WTC11 (cell line): ENCODE measurements around the gene TMEM255A. TPM values are rescaled to one million over a fixed set of nuclear protein-coding genes. Genes with fewer than 3 reads are reported as not detected.

Experiments used
- ATAC-seq: fragments of 200-7000 bp; cut with Tn5 transposase; 2 replicates; pipeline ENCODE4 v1.10.0; 2021; ENCODE audit warnings: mild to moderate bottlenecking, moderate library complexity
- CTCF ChIA-PET: fragments of 300-600 bp; sonication (Branson Sonifier 250); formaldehyde crosslinking; loops from one replicate; lab custom pipeline; 2021; ENCODE audit warnings: antibody characterized with exemption; lab: Charles Lee
- POLR2A ChIA-PET: fragments of 350-600 bp; sonication (Branson Sonifier 250); formaldehyde crosslinking; loops from one replicate; lab custom pipeline; 2021; ENCODE audit warnings: antibody characterized with exemption; lab: Charles Lee
- DNase-seq: peaks from one replicate; pipeline ENCODE4 v3.0.0; 2021; ENCODE audit warnings: low spot score
- H3K27ac Mint-ChIP-seq: 2 replicates; pipeline ENCODE4 v1.8.0; 2021; ENCODE audit warnings: mixed read lengths
- H3K27me3 Mint-ChIP-seq: 2 replicates; pipeline ENCODE4 v1.8.0; 2021; ENCODE audit warnings: low read depth, mild to moderate bottlenecking, moderate library complexity, mixed read lengths
- H3K36me3 Mint-ChIP-seq: 2 replicates; pipeline ENCODE4 v1.8.0; 2021; ENCODE audit warnings: mixed read lengths
- H3K4me1 Mint-ChIP-seq: 2 replicates; pipeline ENCODE4 v1.8.0; 2022; ENCODE audit warnings: mixed read lengths
- H3K4me3 Mint-ChIP-seq: 2 replicates; pipeline ENCODE4 v1.8.0; 2021; ENCODE audit warnings: mild to moderate bottlenecking, moderate library complexity, mixed read lengths
- H3K9me3 Mint-ChIP-seq: 2 replicates; pipeline ENCODE4 v1.8.0; 2021; ENCODE audit warnings: mixed read lengths
- ARID4B ChIP-seq: sonication (generic); formaldehyde crosslinking; IDR thresholded peaks from 2 replicates; pipeline ENCODE4 v1.8.0; 2023; ENCODE audit warnings: missing genetic modification reagents, mild to moderate bottlenecking, borderline replicate concordance
- ATF6 ChIP-seq: sonication (generic); formaldehyde crosslinking; IDR thresholded peaks from 2 replicates; pipeline ENCODE4 v1.8.1; 2023; ENCODE audit warnings: mild to moderate bottlenecking, missing genetic modification reagents
- CBFB ChIP-seq: sonication (generic); formaldehyde crosslinking; IDR thresholded peaks from 2 replicates; pipeline ENCODE4 v1.8.1; 2022; ENCODE audit warnings: mild to moderate bottlenecking, low read depth, missing genetic modification reagents
- E2F4 ChIP-seq: sonication (generic); formaldehyde crosslinking; IDR thresholded peaks from 2 replicates; pipeline ENCODE4 v1.8.1; 2022; ENCODE audit warnings: low read depth, mild to moderate bottlenecking, moderate library complexity, missing genetic modification reagents, borderline replicate concordance
- FOXK1 ChIP-seq: sonication (generic); formaldehyde crosslinking; IDR thresholded peaks from 2 replicates; pipeline ENCODE4 v1.8.0; 2022; ENCODE audit warnings: mild to moderate bottlenecking, moderate library complexity, missing genetic modification reagents
- NR1H2 ChIP-seq: sonication (generic); formaldehyde crosslinking; IDR thresholded peaks from 2 replicates; pipeline ENCODE4 v1.9.0; 2021; ENCODE audit warnings: mild to moderate bottlenecking, moderate library complexity, missing genetic modification reagents
- NR2C2 ChIP-seq: sonication (generic); formaldehyde crosslinking; IDR thresholded peaks from 2 replicates; pipeline ENCODE4 v1.8.0; 2022; ENCODE audit warnings: mild to moderate bottlenecking, missing genetic modification reagents
- RORB ChIP-seq: fragments of 250-450 bp; sonication (Bioruptor Pico); IDR thresholded peaks from 2 replicates; pipeline ENCODE4 v1.9.0; 2021; ENCODE audit warnings: mild to moderate bottlenecking
- TP53 ChIP-seq: sonication (generic); formaldehyde crosslinking; IDR thresholded peaks from 2 replicates; pipeline ENCODE4 v1.8.1; 2023; ENCODE audit warnings: mild to moderate bottlenecking, missing genetic modification reagents
- USF2 ChIP-seq: sonication (generic); formaldehyde crosslinking; IDR thresholded peaks from 2 replicates; pipeline ENCODE4 v1.8.1; 2023; ENCODE audit warnings: mild to moderate bottlenecking, missing genetic modification reagents, moderate library complexity
- ZBTB21 ChIP-seq: sonication (generic); formaldehyde crosslinking; IDR thresholded peaks from 2 replicates; pipeline ENCODE4 v1.8.1; 2023; ENCODE audit warnings: mild to moderate bottlenecking, missing genetic modification reagents, borderline replicate concordance
- ZBTB43 ChIP-seq: sonication (generic); formaldehyde crosslinking; IDR thresholded peaks from 2 replicates; pipeline ENCODE4 v1.8.1; 2023; ENCODE audit warnings: mild to moderate bottlenecking, missing genetic modification reagents
- ZNF232 ChIP-seq: sonication (generic); formaldehyde crosslinking; IDR thresholded peaks from 2 replicates; pipeline ENCODE4 v1.8.0; 2022; ENCODE audit warnings: mild to moderate bottlenecking, missing genetic modification reagents
- ZNF263 ChIP-seq: sonication (generic); formaldehyde crosslinking; IDR thresholded peaks from 2 replicates; pipeline ENCODE4 v1.8.1; 2022; ENCODE audit warnings: low read depth, mild to moderate bottlenecking, moderate library complexity, missing genetic modification reagents
- ZNF423 ChIP-seq: fragments of 250-450 bp; sonication (Bioruptor Pico); IDR thresholded peaks from 2 replicates; pipeline ENCODE4 v2.1.2; 2022; ENCODE audit warnings: mild to moderate bottlenecking, moderate library complexity
- total RNA-seq: library from RNA; stranded (reverse); gene quantifications from 3 replicates; pipeline ENCODE4 v1.2.3, GENCODE V29; 2021
- TF ChIP-seq, protein P1 (sequence below): sonication (generic); formaldehyde crosslinking; IDR thresholded peaks from 2 replicates; pipeline ENCODE4 v1.8.1; 2023; ENCODE audit warnings: mild to moderate bottlenecking, missing genetic modification reagents, moderate library complexity
- TF ChIP-seq, protein P2 (sequence below): fragments of 250-450 bp; sonication (Bioruptor Pico); IDR thresholded peaks from 2 replicates; pipeline ENCODE4 v1.9.0; 2021; ENCODE audit warnings: mild to moderate bottlenecking, borderline replicate concordance

The TMEM255A gene
- total RNA-seq, 1 experiment from 2014 or later: 0.61 TPM

- TF ChIP-seq ATF6 (CRISPR knock-in tag): no peak
- TF ChIP-seq NR2C2 (CRISPR knock-in tag): no peak
Observed at GRCh38 chrX:120294651-120295050, 16.6 kb downstream of the TMEM255A start (continued).

- Mint-ChIP-seq H3K36me3 (no peaks in the 10 kb centered on the region), H3K4me1 (peaks cover 4% of the 10 kb centered on the region), H3K27me3 (no peaks in the 10 kb centered on the region), H3K9me3 (no peaks in the 10 kb centered on the region), H3K27ac (no peak overlapping the region), H3K4me3 (no peak overlapping the region)
- ATAC-seq (no peak), DNase-seq (no peak)
- POLR2A ChIA-PET: no interaction called here
- CTCF ChIA-PET: no interaction called here
- TF ChIP-seq ZBTB21 (CRISPR knock-in tag): no peak
- TF ChIP-seq, protein P1, sequence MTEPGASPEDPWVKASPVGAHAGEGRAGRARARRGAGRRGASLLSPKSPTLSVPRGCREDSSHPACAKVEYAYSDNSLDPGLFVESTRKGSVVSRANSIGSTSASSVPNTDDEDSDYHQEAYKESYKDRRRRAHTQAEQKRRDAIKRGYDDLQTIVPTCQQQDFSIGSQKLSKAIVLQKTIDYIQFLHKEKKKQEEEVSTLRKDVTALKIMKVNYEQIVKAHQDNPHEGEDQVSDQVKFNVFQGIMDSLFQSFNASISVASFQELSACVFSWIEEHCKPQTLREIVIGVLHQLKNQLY: no peak
- no peak for TF ChIP-seq ZNF263 (CRISPR knock-in tag)
- TF ChIP-seq RORB (CRISPR knock-in tag): no peak
- no peak for TF ChIP-seq TP53 (CRISPR knock-in tag)
- no peak for TF ChIP-seq CBFB (CRISPR knock-in tag)
- TF ChIP-seq, protein P2, sequence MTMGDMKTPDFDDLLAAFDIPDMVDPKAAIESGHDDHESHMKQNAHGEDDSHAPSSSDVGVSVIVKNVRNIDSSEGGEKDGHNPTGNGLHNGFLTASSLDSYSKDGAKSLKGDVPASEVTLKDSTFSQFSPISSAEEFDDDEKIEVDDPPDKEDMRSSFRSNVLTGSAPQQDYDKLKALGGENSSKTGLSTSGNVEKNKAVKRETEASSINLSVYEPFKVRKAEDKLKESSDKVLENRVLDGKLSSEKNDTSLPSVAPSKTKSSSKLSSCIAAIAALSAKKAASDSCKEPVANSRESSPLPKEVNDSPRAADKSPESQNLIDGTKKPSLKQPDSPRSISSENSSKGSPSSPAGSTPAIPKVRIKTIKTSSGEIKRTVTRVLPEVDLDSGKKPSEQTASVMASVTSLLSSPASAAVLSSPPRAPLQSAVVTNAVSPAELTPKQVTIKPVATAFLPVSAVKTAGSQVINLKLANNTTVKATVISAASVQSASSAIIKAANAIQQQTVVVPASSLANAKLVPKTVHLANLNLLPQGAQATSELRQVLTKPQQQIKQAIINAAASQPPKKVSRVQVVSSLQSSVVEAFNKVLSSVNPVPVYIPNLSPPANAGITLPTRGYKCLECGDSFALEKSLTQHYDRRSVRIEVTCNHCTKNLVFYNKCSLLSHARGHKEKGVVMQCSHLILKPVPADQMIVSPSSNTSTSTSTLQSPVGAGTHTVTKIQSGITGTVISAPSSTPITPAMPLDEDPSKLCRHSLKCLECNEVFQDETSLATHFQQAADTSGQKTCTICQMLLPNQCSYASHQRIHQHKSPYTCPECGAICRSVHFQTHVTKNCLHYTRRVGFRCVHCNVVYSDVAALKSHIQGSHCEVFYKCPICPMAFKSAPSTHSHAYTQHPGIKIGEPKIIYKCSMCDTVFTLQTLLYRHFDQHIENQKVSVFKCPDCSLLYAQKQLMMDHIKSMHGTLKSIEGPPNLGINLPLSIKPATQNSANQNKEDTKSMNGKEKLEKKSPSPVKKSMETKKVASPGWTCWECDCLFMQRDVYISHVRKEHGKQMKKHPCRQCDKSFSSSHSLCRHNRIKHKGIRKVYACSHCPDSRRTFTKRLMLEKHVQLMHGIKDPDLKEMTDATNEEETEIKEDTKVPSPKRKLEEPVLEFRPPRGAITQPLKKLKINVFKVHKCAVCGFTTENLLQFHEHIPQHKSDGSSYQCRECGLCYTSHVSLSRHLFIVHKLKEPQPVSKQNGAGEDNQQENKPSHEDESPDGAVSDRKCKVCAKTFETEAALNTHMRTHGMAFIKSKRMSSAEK (CRISPR knock-in tag): no peak
- no peak for TF ChIP-seq E2F4 (CRISPR knock-in tag)
- no peak for TF ChIP-seq NR2C2 (CRISPR knock-in tag)
- TF ChIP-seq NR1H2 (CRISPR knock-in tag): no peak
- no peak for TF ChIP-seq ZNF423 (CRISPR knock-in tag)
- TF ChIP-seq ATF6 (CRISPR knock-in tag): no peak
- TF ChIP-seq ZBTB43 (CRISPR knock-in tag): no peak
- no peak for TF ChIP-seq FOXK1 (CRISPR knock-in tag)
- TF ChIP-seq ZNF232: no peak
- no peak for TF ChIP-seq USF2
- no peak for TF ChIP-seq ARID4B
Observed at GRCh38 chrX:120293015-120293414, 18.2 kb downstream of the TMEM255A start.
